ENCODE results near the gene CBFB.

DNA sequence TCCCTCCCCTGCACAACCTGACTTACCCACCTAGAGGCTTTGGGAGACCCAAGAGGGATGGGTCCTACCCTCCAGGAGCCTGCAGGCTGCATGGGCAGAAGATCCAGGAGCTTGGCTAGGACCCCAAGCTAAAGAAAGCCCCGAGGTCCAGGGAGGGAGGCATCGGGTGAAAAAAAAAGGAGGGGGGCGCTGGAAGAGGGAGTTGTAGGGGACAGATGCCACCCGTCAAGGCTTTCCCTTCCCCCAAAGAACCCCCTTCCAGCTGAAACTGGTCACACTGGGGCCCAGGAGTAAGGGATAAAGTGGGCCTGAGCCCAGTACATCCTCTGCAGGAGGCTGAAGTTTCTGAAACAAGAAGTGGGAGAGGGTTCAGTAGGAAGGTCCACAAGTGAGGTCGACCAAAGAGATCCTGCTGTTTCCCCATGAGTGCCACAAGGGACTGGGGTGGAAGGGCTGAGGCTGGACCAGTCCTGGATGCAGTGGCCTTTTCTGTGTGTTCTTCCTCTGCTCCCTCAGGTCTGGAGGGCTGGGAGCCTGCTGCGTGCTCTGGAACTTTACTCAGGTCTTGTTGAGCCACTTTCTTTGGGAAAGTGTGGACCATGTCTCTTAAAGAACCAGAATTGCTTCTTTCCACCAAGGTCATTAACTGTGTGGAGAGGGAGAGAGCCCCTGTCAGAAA lies 14.2 kb upstream of the CBFB start:
- peak in 1 of 4 experiments; percentile 4 for TF ChIP-seq CTCF (IDR thresholded peaks at IDR 0.05)
- no peak for TF ChIP-seq POLR2A (IDR thresholded peaks at IDR 0.05)
- no peak for TF ChIP-seq POLR2AphosphoS5 (IDR thresholded peaks at IDR 0.05)
